Mesendoderm (in vitro differentiated cells): ENCODE measurements around the gene CLTB.

Source experiments
- DNase-seq: peaks from one replicate; pipeline ENCODE4 v3.0.0; 2013
- H2AK5ac ChIP-seq: 2 replicates; pipeline ENCODE4 v1.6.1; 2013; ENCODE audit warnings: low read length, inconsistent platforms
- H2BK120ac ChIP-seq: 2 replicates; pipeline ENCODE4 v1.6.1; 2013; ENCODE audit warnings: low read depth, mild to moderate bottlenecking, low read length, moderate library complexity, mixed read lengths
- H2BK15ac ChIP-seq: replicated peaks from 2 replicates; pipeline ENCODE4 v1.6.1; 2013; ENCODE audit warnings: low read depth, mild to moderate bottlenecking, moderate library complexity
- H2BK5ac ChIP-seq: 2 replicates; pipeline ENCODE4 v1.6.1; 2013; ENCODE audit warnings: low read length, inconsistent platforms
- H3K18ac ChIP-seq: 2 replicates; pipeline ENCODE4 v1.6.1; 2013; ENCODE audit warnings: mild to moderate bottlenecking, low read length, mixed read lengths
- H3K23ac ChIP-seq: one replicate; pipeline ENCODE4 v1.6.1; 2013; ENCODE audit warnings: low read length
- H3K27ac ChIP-seq: 2 replicates; pipeline ENCODE4 v1.5.1; 2013; ENCODE audit warnings: low read depth, mild to moderate bottlenecking, inconsistent platforms, low read length, moderate library complexity
- H3K27me3 ChIP-seq: 2 replicates; pipeline ENCODE4 v1.6.1; 2013; ENCODE audit warnings: low read length, control low read depth, mild to moderate bottlenecking, inconsistent platforms; ENCODE audit not compliant: insufficient read depth, poor library complexity
- H3K36me3 ChIP-seq: 2 replicates; pipeline ENCODE4 v1.6.1; 2013; ENCODE audit warnings: low read length, inconsistent platforms; ENCODE audit not compliant: control insufficient read depth, insufficient read depth
- H3K4ac ChIP-seq: one replicate; pipeline ENCODE4 v1.6.1; 2013; ENCODE audit warnings: low read depth, mild to moderate bottlenecking, low read length, moderate library complexity
- H3K4me1 ChIP-seq: 2 replicates; pipeline ENCODE4 v1.6.1; 2013; ENCODE audit warnings: low read depth, low read length, inconsistent platforms; ENCODE audit not compliant: control insufficient read depth
- H3K4me2 ChIP-seq: 2 replicates; pipeline ENCODE4 v1.6.1; 2013; ENCODE audit warnings: low read length
- H3K4me3 ChIP-seq: 2 replicates; pipeline ENCODE4 v1.5.1; 2013; ENCODE audit warnings: mild to moderate bottlenecking, low read length
- H3K56ac ChIP-seq: one replicate; pipeline ENCODE4 v1.6.1; 2013; ENCODE audit warnings: low read length
- H3K79me1 ChIP-seq: 2 replicates; pipeline ENCODE4 v1.6.1; 2013; ENCODE audit warnings: low read length, inconsistent platforms
- H3K79me2 ChIP-seq: 2 replicates; pipeline ENCODE4 v1.6.1; 2013; ENCODE audit warnings: mild to moderate bottlenecking, low read length; ENCODE audit not compliant: control insufficient read depth, insufficient read depth
- H3K9ac ChIP-seq: 2 replicates; pipeline ENCODE4 v1.6.1; 2013; ENCODE audit warnings: low read length, inconsistent platforms
- H4K5ac ChIP-seq: one replicate; pipeline ENCODE4 v1.6.1; 2013; ENCODE audit warnings: low read length
- H4K8ac ChIP-seq: one replicate; pipeline ENCODE4 v1.6.1; 2013; ENCODE audit warnings: low read depth, mild to moderate bottlenecking, control low read depth, low read length, moderate library complexity
- WGBS: extraction: QIAGEN DNeasy Blood & Tissue Kit; methylation state at CpG from one replicate; pipeline ENCODE4 v1.1.7; 2013; ENCODE audit warnings: low lambda C conversion rate, missing lambda C conversion rate; ENCODE audit not compliant: insufficient coverage; ENCODE audit errors: extremely low coverage; 5-methylcytosine and 5-hydroxymethylcytosine counted together

CLTB gene

GRCh38 chr5:176389135-176390123 lies 26.9 kb downstream of the CLTB start:
- peaks cover 13% of the 10 kb centered on the region for H3K79me1 ChIP-seq
- no peak overlapping the region for H3K23ac ChIP-seq
- no CpG with 5 or more reads among the region's 41 CpGs for WGBS
- peak overlapping the region; percentile 86 for H3K9ac ChIP-seq
- H3K4ac ChIP-seq = peak overlapping the region; percentile 6
- peak overlapping the region; percentile 92 for H3K56ac ChIP-seq
- H2BK5ac ChIP-seq = no peak overlapping the region
- no peak for DNase-seq
- H2AK5ac ChIP-seq = no peak overlapping the region
- peaks cover 2% of the 10 kb centered on the region for H3K4me1 ChIP-seq
- H3K27ac ChIP-seq = peak overlapping the region; percentile 46
- H3K4me3 ChIP-seq = peak overlapping the region; percentile 70
- H2BK15ac ChIP-seq = no peak overlapping the region
- H4K5ac ChIP-seq = no peak overlapping the region
- peaks cover 20% of the 10 kb centered on the region for H3K79me2 ChIP-seq
- no peak overlapping the region for H3K18ac ChIP-seq
- H4K8ac ChIP-seq = no peak overlapping the region
- H3K27me3 ChIP-seq = no peaks in the 10 kb centered on the region
- H3K36me3 ChIP-seq = peaks cover 2% of the 10 kb centered on the region
- peak overlapping the region; percentile 38 for H3K4me2 ChIP-seq
- no peak overlapping the region for H2BK120ac ChIP-seq

GRCh38 chr5:176388444-176389134 lies 27.8 kb downstream of the CLTB start, which contains the start of the genes HIGD2A and NOP16:
TSS of gene HIGD2A (plus strand) at chr5:176388751. CDS start at chr5:176388820, 69 bp downstream.
TSS of gene NOP16 (minus strand) at chr5:176388598. CDS start at chr5:176388539, 59 bp downstream.
- peak within 1 kb of the TSS; percentile 77 for H3K27ac ChIP-seq
- peak within 1 kb of the TSS; percentile 75 for H2BK5ac ChIP-seq
- H3K18ac ChIP-seq = peak within 1 kb of the TSS; percentile 66
- no peak within 1 kb of the TSS for H4K5ac ChIP-seq
- H3K4me2 ChIP-seq = peak within 1 kb of the TSS; percentile 90
- H2AK5ac ChIP-seq = peak within 1 kb of the TSS; percentile 93
- peaks cover 20% of the 10 kb centered on the region for H3K79me2 ChIP-seq
- H3K56ac ChIP-seq = peak within 1 kb of the TSS; percentile 98
- H3K4ac ChIP-seq = peak within 1 kb of the TSS; percentile 87
- no CpG with 5 or more reads among the region's 47 CpGs for WGBS
- H3K4me3 ChIP-seq = peak within 1 kb of the TSS; percentile 94
- H3K79me1 ChIP-seq = peaks cover 13% of the 10 kb centered on the region
- H3K4me1 ChIP-seq = peaks cover 2% of the 10 kb centered on the region
- DNase-seq = peak; percentile 99
- H3K27me3 ChIP-seq = no peaks in the 10 kb centered on the region
- H2BK120ac ChIP-seq = no peak within 1 kb of the TSS
- H3K36me3 ChIP-seq = peaks cover 2% of the 10 kb centered on the region
- peak within 1 kb of the TSS; percentile 94 for H3K9ac ChIP-seq
- H2BK15ac ChIP-seq = no peak within 1 kb of the TSS
- peak within 1 kb of the TSS; percentile 90 for H3K23ac ChIP-seq
- no peak within 1 kb of the TSS for H4K8ac ChIP-seq

GRCh38 chr5:176388003-176388443 lies 28.3 kb downstream of the CLTB start:
- Histone ChIP-seq H3K9ac (peak overlapping the region; percentile 94), H3K79me1 (peaks cover 13% of the 10 kb centered on the region), H2BK5ac (peak overlapping the region; percentile 51), H3K27ac (no peak overlapping the region), H3K4me1 (peaks cover 2% of the 10 kb centered on the region), H3K18ac (peak overlapping the region; percentile 28), H3K27me3 (no peaks in the 10 kb centered on the region), H4K8ac (no peak overlapping the region), H2BK15ac (no peak overlapping the region), H3K4ac (peak overlapping the region; percentile 87), H3K56ac (peak overlapping the region; percentile 96), H3K36me3 (peaks cover 5% of the 10 kb centered on the region), H3K23ac (peak overlapping the region; percentile 90), H3K4me3 (peak overlapping the region; percentile 94), H3K4me2 (peak overlapping the region; percentile 90), H4K5ac (no peak overlapping the region), H2BK120ac (no peak overlapping the region), H2AK5ac (peak overlapping the region; percentile 93), H3K79me2 (peaks cover 20% of the 10 kb centered on the region)
- WGBS = no CpG with 5 or more reads among the region's 29 CpGs
- peak; percentile 81 for DNase-seq

- no CpG with 5 or more reads among the region's 8 CpGs for WGBS
- Histone ChIP-seq H2AK5ac (no peak overlapping the region), H4K5ac (no peak overlapping the region), H3K9ac (peak overlapping the region; percentile 94), H3K56ac (peak overlapping the region; percentile 96), H2BK120ac (no peak overlapping the region), H3K4me3 (peak overlapping the region; percentile 94), H3K23ac (no peak overlapping the region), H2BK5ac (no peak overlapping the region), H2BK15ac (no peak overlapping the region), H3K27me3 (no peaks in the 10 kb centered on the region), H3K4me2 (peak overlapping the region; percentile 90), H3K27ac (no peak overlapping the region), H4K8ac (no peak overlapping the region), H3K4ac (no peak overlapping the region), H3K18ac (no peak overlapping the region), H3K79me1 (peaks cover 13% of the 10 kb centered on the region), H3K79me2 (peaks cover 20% of the 10 kb centered on the region), H3K36me3 (peaks cover 7% of the 10 kb centered on the region), H3K4me1 (peaks cover 2% of the 10 kb centered on the region)
- peak; percentile 16 for DNase-seq
These were observed 28.9 kb downstream of the CLTB start for GRCh38 chr5:176387384-176387925.

- no peak overlapping the region for H4K5ac ChIP-seq
- H3K4ac ChIP-seq = no peak overlapping the region
- H3K56ac ChIP-seq = peak overlapping the region; percentile 22
- peaks cover 2% of the 10 kb centered on the region for H3K4me1 ChIP-seq
- no CpG with 5 or more reads among the region's 1 CpG for WGBS
- H3K36me3 ChIP-seq = peaks cover 11% of the 10 kb centered on the region
- H2BK5ac ChIP-seq = no peak overlapping the region
- no peak overlapping the region for H2BK120ac ChIP-seq
- H3K79me1 ChIP-seq = peaks cover 13% of the 10 kb centered on the region
- H3K18ac ChIP-seq = no peak overlapping the region
- DNase-seq = no peak
- no peak overlapping the region for H2AK5ac ChIP-seq
- peaks cover 20% of the 10 kb centered on the region for H3K79me2 ChIP-seq
- no peak overlapping the region for H3K4me3 ChIP-seq
- no peak overlapping the region for H3K23ac ChIP-seq
- no peaks in the 10 kb centered on the region for H3K27me3 ChIP-seq
- no peak overlapping the region for H4K8ac ChIP-seq
- peak overlapping the region; percentile 51 for H3K9ac ChIP-seq
- no peak overlapping the region for H3K27ac ChIP-seq
- no peak overlapping the region for H3K4me2 ChIP-seq
- no peak overlapping the region for H2BK15ac ChIP-seq
These were observed 29.8 kb downstream of the CLTB start for GRCh38 chr5:176386491-176386890.
